Thymus (tissue), 11 donors: Measurements from ENCODE around the gene HSH2D. TPM values are rescaled to one million over a fixed set of nuclear protein-coding genes. Genes with fewer than 3 reads are reported as not detected.

Experiments used
- DNase-seq, 9 donors: peaks; one replicate each; pipeline ENCODE4 v3.0.0-alpha.2; 2013; ENCODE audit warnings: low spot score in 9 of 9, low read depth in 6 of 9, missing footprints in 1 of 9
- H3K27ac ChIP-seq, 2 donors: one replicate each; pipeline ENCODE4 v1.5.1; 2013; ENCODE audit warnings: control low read depth in 1 of 2, low read depth in 1 of 2, low read length in 1 of 2, mild to moderate bottlenecking in 1 of 2, moderate library complexity in 1 of 2
- H3K27me3 ChIP-seq, 2 donors: one replicate each; pipeline ENCODE4 v1.5.1; 2013; ENCODE audit warnings: low read length in 1 of 2; ENCODE audit not compliant: control insufficient read depth in 2 of 2, insufficient read depth in 1 of 2
- H3K36me3 ChIP-seq, 2 donors: one replicate each; pipeline ENCODE4 v1.5.1; 2013; ENCODE audit warnings: low read length in 1 of 2, mild to moderate bottlenecking in 1 of 2, moderate library complexity in 1 of 2; ENCODE audit not compliant: control insufficient read depth in 2 of 2, insufficient read depth in 2 of 2
- H3K4me1 ChIP-seq, 2 donors: one replicate each; pipeline ENCODE4 v1.5.1; 2013; ENCODE audit warnings: low read length in 2 of 2; ENCODE audit not compliant: control insufficient read depth in 2 of 2, insufficient read depth in 2 of 2
- H3K4me3 ChIP-seq, 2 donors: one replicate each; pipeline ENCODE4 v1.5.1; 2013; ENCODE audit warnings: low read length in 2 of 2, control low read depth in 1 of 2, mild to moderate bottlenecking in 1 of 2
- H3K9me3 ChIP-seq, 2 donors: one replicate each; pipeline ENCODE4 v1.5.1; 2013; ENCODE audit warnings: low read length in 1 of 2, mild to moderate bottlenecking in 1 of 2; ENCODE audit not compliant: control insufficient read depth in 2 of 2, insufficient read depth in 1 of 2
- WGBS: extraction: QIAGEN DNeasy Blood & Tissue Kit; methylation state at CpG from one replicate; pipeline ENCODE4 v1.1.7; 2013; 5-methylcytosine and 5-hydroxymethylcytosine counted together
- polyA plus RNA-seq: library from polyadenylated mRNA; stranded (reverse); fragments of 200-250 nt; gene quantifications from one replicate; pipeline ENCODE4 v1.2.3, GENCODE V29; 2013
- total RNA-seq: library from RNA; stranded (reverse); fragments of 120-200 nt; gene quantifications from one replicate; pipeline ENCODE4 v1.2.4, GENCODE V29; 2013
- donor health status: healthy.

HSH2D gene
- total and polyA plus RNA-seq, 2 donors, result 17.1 to 40.4 TPM

- Histone ChIP-seq H3K27me3 (no peaks in the 10 kb centered on the region), H3K4me3 (no peak overlapping the region), H3K27ac (no peak overlapping the region), H3K4me1 (no peaks in the 10 kb centered on the region), H3K36me3 (peaks cover 86% of the 10 kb centered on the region in 2 donors), H3K9me3 (no peaks in the 10 kb centered on the region)
- DNase-seq, result no peak
- 98% methylated on average over 21 of the region's 21 CpGs for WGBS
Measured at GRCh38 chr19:16127776-16128371, 15.6 kb upstream of the HSH2D start.

GRCh38 chr19:16131648-16132047 is 11.8 kb upstream of the HSH2D start:
- Histone ChIP-seq H3K9me3 (no peaks in the 10 kb centered on the region), H3K27ac (no peak overlapping the region), H3K27me3 (no peaks in the 10 kb centered on the region), H3K4me3 (no peak overlapping the region), H3K36me3 (peaks cover 69 to 70% of the 10 kb centered on the region in 2 donors), H3K4me1 (no peaks in the 10 kb centered on the region)
- no peak for DNase-seq
- 96% methylated on average over 3 of the region's 3 CpGs for WGBS

GRCh38 chr19:16133818-16134217 is 9.7 kb upstream of the HSH2D start:
- 97% methylated on average over 4 of the region's 4 CpGs for WGBS
- H3K36me3 ChIP-seq, result peaks cover 47 to 50% of the 10 kb centered on the region in 2 donors

GRCh38 chr19:16134510-16134909 is 9.0 kb upstream of the HSH2D start:
- Histone ChIP-seq H3K27ac (no peak overlapping the region), H3K36me3 (peaks cover 40 to 43% of the 10 kb centered on the region in 2 donors), H3K9me3 (no peaks in the 10 kb centered on the region), H3K4me1 (no peaks in the 10 kb centered on the region), H3K4me3 (no peak overlapping the region), H3K27me3 (no peaks in the 10 kb centered on the region)
- no peak for DNase-seq
- 62% methylated on average over 7 of the region's 7 CpGs for WGBS

More at GRCh38 chr19:16133818-16134217, 9.7 kb upstream of the HSH2D start:
- no peak overlapping the region for H3K27ac ChIP-seq
- H3K4me3 ChIP-seq, result no peak overlapping the region
- no peaks in the 10 kb centered on the region for H3K4me1 ChIP-seq
- no peak for DNase-seq
- H3K27me3 ChIP-seq, result no peaks in the 10 kb centered on the region
- no peaks in the 10 kb centered on the region for H3K9me3 ChIP-seq

- Histone ChIP-seq H3K9me3 (no peaks in the 10 kb centered on the region), H3K27me3 (no peaks in the 10 kb centered on the region), H3K27ac (no peak overlapping the region), H3K4me1 (no peaks in the 10 kb centered on the region), H3K36me3 (peaks cover 34 to 36% of the 10 kb centered on the region in 2 donors), H3K4me3 (no peak overlapping the region)
- no peak for DNase-seq
- WGBS, result 96% methylated on average over 4 of the region's 4 CpGs
Measured at GRCh38 chr19:16135430-16136127, 7.9 kb upstream of the HSH2D start.

- H3K4me3 ChIP-seq, result no peak overlapping the region
- 93% methylated on average over 16 of the region's 16 CpGs for WGBS
- no peaks in the 10 kb centered on the region for H3K27me3 ChIP-seq
- H3K4me1 ChIP-seq, result peaks cover 0 to 7% of the 10 kb centered on the region in 2 donors
- no peak overlapping the region for H3K27ac ChIP-seq
- DNase-seq, result no peak
- H3K9me3 ChIP-seq, result no peaks in the 10 kb centered on the region
- peaks cover 31 to 34% of the 10 kb centered on the region in 2 donors for H3K36me3 ChIP-seq
Measured at GRCh38 chr19:16136185-16136999, 7.1 kb upstream of the HSH2D start.

GRCh38 chr19:16139752-16140151 is 3.7 kb upstream of the HSH2D start:
- H3K27ac ChIP-seq, result no peak overlapping the region
- peaks cover 0 to 1% of the 10 kb centered on the region in 2 donors for H3K36me3 ChIP-seq
- 15% methylated on average over 13 of the region's 13 CpGs for WGBS
- DNase-seq, result no peak
- H3K4me3 ChIP-seq, result no peak overlapping the region
- peaks cover 0 to 22% of the 10 kb centered on the region in 2 donors for H3K4me1 ChIP-seq
- no peaks in the 10 kb centered on the region for H3K27me3 ChIP-seq
- peaks cover 0 to 3% of the 10 kb centered on the region in 2 donors for H3K9me3 ChIP-seq

GRCh38 chr19:16141043-16141442 is 2.4 kb upstream of the HSH2D start:
- Histone ChIP-seq H3K27me3 (no peaks in the 10 kb centered on the region), H3K9me3 (peaks cover 0 to 3% of the 10 kb centered on the region in 2 donors), H3K4me3 (no peak overlapping the region), H3K4me1 (peaks cover 0 to 22% of the 10 kb centered on the region in 2 donors), H3K36me3 (no peaks in the 10 kb centered on the region), H3K27ac (no peak overlapping the region)
- WGBS, result 40% methylated on average over 4 of the region's 4 CpGs
- DNase-seq, result peak in 1 of 9 donors; percentile 12
